Kidney (tissue), 11 donors: Measurements from ENCODE around the gene CLEC18B. TPM values are rescaled to one million over a fixed set of nuclear protein-coding genes. Genes with fewer than 3 reads are reported as not detected.
"Not testable (repeated sequence)": the region's sequence is repeated elsewhere in the genome, so short reads cannot be mapped to it uniquely, and the experiment has no call there.

ENCODE experiments used
- DNase-seq, 5 donors: peaks; one replicate each; pipeline ENCODE4 v3.0.0-alpha.2; 2013 to 2020
- FAIRE-seq: peaks from 2 replicates; lab custom pipeline; 2012; peaks lifted over from hg19 to GRCh38; lab: Jason Lieb, UNC
- H3K27ac ChIP-seq, 2 donors: one replicate each; pipeline ENCODE4 v1.7.0; 2013; ENCODE audit warnings: low read depth in 2 of 2, low read length in 2 of 2, inconsistent platforms in 1 of 2
- H3K27me3 ChIP-seq: one replicate; pipeline ENCODE4 v1.7.1; 2013; ENCODE audit warnings: low read length, inconsistent platforms; ENCODE audit not compliant: control insufficient read depth, insufficient read depth
- H3K36me3 ChIP-seq, 3 donors: one replicate each; pipeline versions ENCODE4 v1.7.0 to v1.7.1; 2013; ENCODE audit warnings: low read length in 3 of 3, control low read depth in 1 of 3, inconsistent platforms in 1 of 3; ENCODE audit not compliant: insufficient read depth in 3 of 3, control insufficient read depth in 2 of 3
- H3K4me1 ChIP-seq, 3 donors: one replicate each; pipeline versions ENCODE4 v1.7.0 to v1.7.1; 2013; ENCODE audit warnings: low read length in 3 of 3, inconsistent platforms in 1 of 3, low read depth in 1 of 3; ENCODE audit not compliant: control insufficient read depth in 2 of 3, insufficient read depth in 2 of 3
- H3K4me3 ChIP-seq, 3 donors: one replicate each; pipeline versions ENCODE4 v1.7.0 to v1.8.1; 2013; ENCODE audit warnings: low read length in 3 of 3, control low read depth in 1 of 3, inconsistent platforms in 1 of 3
- H3K9ac ChIP-seq, 3 donors: one replicate each; pipeline versions ENCODE4 v1.7.0 to v1.7.1; 2013; ENCODE audit warnings: low read length in 3 of 3, control low read depth in 1 of 3, inconsistent platforms in 1 of 3
- H3K9me3 ChIP-seq, 3 donors: one replicate each; pipeline versions ENCODE4 v1.7.0 to v1.7.1; 2013; ENCODE audit warnings: low read length in 3 of 3, control low read depth in 1 of 3, inconsistent platforms in 1 of 3; ENCODE audit not compliant: control insufficient read depth in 2 of 3, insufficient read depth in 1 of 3
- intact Hi-C: fragments of 100-400 bp; cut with DNase I; formaldehyde crosslinking; loops from one replicate; pipeline ENCODE4 v1.11.1; 2022
- polyA plus RNA-seq: library from polyadenylated mRNA; stranded (reverse); fragments of 350-450 nt; fragmentation: Illumina TruSeq; extraction: RNeasy Lipid Tissue Mini Kit (QIAGEN cat#74804); gene quantifications from one replicate; pipeline ENCODE4 v1.2.3, GENCODE V29; 2014; ENCODE audit warnings: low read depth, low replicate concordance; ENCODE audit not compliant: insufficient read depth
- total RNA-seq: library from RNA; stranded (reverse); fragmentation: NEBNext Ultra II Directional; extraction: Animal tissue kit (Norgen Biotek cat#: 25700); gene quantifications from one replicate; pipeline ENCODE4 v1.2.1, GENCODE V29; 2021
- donor health status: control.
- donor health status: control.
- donor health status: DM: yes; HTN: yes; CAD: no.
- donor health status: Normal renal cell carcinoma (clear cell type).

Gene CLEC18B
- total and polyA plus RNA-seq, 2 donors from 2014 or later = 5.3 to 46.1 TPM

- H3K36me3 ChIP-seq, H3K4me1 ChIP-seq, DNase-seq, FAIRE-seq, H3K27me3 ChIP-seq, H3K9ac ChIP-seq, H3K27ac ChIP-seq, H3K9me3 ChIP-seq, H3K4me3 ChIP-seq, intact Hi-C loops: not testable (repeated sequence)
These were observed 26.7 kb downstream of the CLEC18B start for GRCh38 chr16:74394604-74395003.

DNA sequence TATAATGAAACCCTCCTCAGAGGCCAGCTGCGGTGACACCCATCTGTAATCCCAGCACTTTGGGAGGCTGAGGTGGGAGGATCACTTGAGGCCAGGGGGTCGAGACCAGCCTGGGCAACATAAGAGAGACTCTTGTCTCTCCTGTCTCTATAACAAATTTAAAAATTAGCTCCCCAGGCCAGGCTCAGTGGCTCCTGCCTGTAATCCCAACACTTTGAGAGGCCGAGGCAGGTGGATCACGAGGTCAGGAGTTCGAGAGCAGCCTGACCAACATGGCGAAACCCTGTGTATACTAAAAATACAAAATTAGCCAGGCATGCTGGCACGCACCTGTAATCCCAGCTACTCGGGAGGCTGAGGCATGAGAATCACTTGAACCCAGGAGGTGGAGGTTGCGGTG, 27.1 kb downstream of the CLEC18B start:
- intact Hi-C loops, H3K9ac ChIP-seq, FAIRE-seq, H3K9me3 ChIP-seq, H3K4me3 ChIP-seq, H3K27me3 ChIP-seq, H3K27ac ChIP-seq, H3K36me3 ChIP-seq, H3K4me1 ChIP-seq: not testable (repeated sequence)
- peak in 1 of 5 donors; percentile 1 for DNase-seq

DNA sequence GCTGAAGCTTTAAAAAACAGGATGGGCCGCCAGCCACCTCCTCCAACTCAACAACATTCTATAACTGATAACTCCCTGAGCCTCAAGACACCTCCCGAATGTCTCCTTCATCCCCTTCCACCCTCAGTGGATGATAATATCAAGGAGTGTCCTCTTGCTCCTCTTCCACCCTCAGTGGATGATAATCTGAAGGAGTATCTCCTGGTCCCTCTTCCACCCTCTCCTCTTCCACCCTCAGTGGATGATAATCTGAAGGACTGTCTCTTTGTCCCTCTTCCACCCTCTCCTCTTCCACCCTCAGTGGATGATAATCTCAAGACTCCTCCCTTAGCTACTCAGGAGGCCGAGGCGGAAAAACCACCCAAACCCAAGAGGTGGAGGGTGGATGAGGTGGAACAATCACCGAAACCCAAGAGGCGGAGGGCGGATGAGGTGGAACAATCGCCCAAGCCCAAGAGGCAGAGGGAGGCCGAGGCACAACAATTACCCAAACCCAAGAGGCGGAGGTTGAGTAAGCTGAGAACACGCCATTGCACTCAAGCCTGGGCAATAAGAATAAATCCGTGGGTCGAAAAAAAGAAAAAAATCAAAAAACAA, 29.7 kb downstream of the CLEC18B start:
- FAIRE-seq, H3K9ac ChIP-seq, H3K4me3 ChIP-seq, H3K9me3 ChIP-seq, H3K36me3 ChIP-seq, H3K27ac ChIP-seq, intact Hi-C loops, H3K4me1 ChIP-seq, H3K27me3 ChIP-seq: not testable (repeated sequence)
- DNase-seq = peak in 2 of 5 donors; percentile 4 to 52

DNA sequence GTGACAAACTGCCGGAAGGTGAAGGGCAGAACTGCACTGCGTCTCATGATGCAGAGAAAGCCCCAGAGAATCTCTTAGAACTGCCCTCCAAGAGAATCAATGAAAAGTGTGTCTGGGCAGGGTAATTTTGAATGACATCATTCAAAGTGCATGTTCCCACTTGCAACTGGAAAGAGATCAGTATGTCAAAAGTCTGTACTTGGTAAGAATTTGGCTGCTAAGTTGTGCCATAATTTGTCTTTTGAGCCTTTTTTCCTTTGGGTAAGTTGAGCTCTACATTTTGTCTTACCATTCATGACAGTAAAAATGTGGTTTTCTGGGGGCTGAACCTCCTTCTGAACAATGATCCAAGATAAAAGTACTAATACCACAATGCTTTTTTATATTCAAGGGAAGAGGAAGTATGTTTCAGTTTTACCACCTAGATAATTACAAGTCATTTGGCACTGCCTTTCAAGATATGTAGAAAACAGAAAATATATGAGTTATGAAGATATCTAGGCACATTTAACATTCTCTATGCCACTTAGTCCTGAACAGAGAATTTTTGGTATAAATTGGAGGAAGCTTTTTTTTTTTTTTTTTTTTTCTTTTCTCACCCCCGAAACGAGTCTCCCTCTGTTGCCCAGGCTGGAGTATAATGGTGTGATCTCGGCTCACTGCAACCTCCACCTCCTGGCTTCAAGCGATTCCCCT, 38.8 kb downstream of the CLEC18B start:
- H3K36me3 ChIP-seq, H3K4me1 ChIP-seq, H3K27ac ChIP-seq, H3K27me3 ChIP-seq, intact Hi-C loops, FAIRE-seq, H3K9ac ChIP-seq, H3K9me3 ChIP-seq, H3K4me3 ChIP-seq, DNase-seq: not testable (repeated sequence)

GRCh38 chr16:74373847-74374184, 47.5 kb downstream of the CLEC18B start:
- H3K9me3 ChIP-seq, H3K9ac ChIP-seq, H3K27me3 ChIP-seq, H3K4me1 ChIP-seq, H3K4me3 ChIP-seq, intact Hi-C loops, FAIRE-seq, H3K27ac ChIP-seq, H3K36me3 ChIP-seq: not testable (repeated sequence)
- peak in 1 of 5 donors; percentile 38 for DNase-seq
